ENCODE data around the gene TTYH1.

The TTYH1 gene

GRCh38 chr19:54432144-54432738 is 17.0 kb downstream of the TTYH1 start:
- H3K9me3 ChIP-seq (ENCODE audit: control insufficient read depth, insufficient read depth, low read depth, low read length) = no peaks in the 10 kb centered on the region

GRCh38 chr19:54433697-54434096 is 18.4 kb downstream of the TTYH1 start:
- Histone ChIP-seq H3K9ac (ENCODE audit: low read length) (no peak overlapping the region), H3K27ac (ENCODE audit: low read depth, low read length) (no peak overlapping the region), H3K4me1 (ENCODE audit: control insufficient read depth, insufficient read depth, low read length) (peaks cover 39% of the 10 kb centered on the region), H3K36me3 (ENCODE audit: control insufficient read depth, insufficient read depth, low read length) (no peaks in the 10 kb centered on the region), H3K27me3 (ENCODE audit: control insufficient read depth, insufficient read depth, low read length) (peaks cover 17% of the 10 kb centered on the region), H3K9me3 (ENCODE audit: control insufficient read depth, insufficient read depth, low read depth, low read length) (no peaks in the 10 kb centered on the region), H3K4me3 (ENCODE audit: low read depth, low read length) (no peak overlapping the region)

More at GRCh38 chr19:54432144-54432738, 17.0 kb downstream of the TTYH1 start:
- Histone ChIP-seq H3K4me3 (ENCODE audit: low read depth, low read length) (no peak overlapping the region), H3K27ac (ENCODE audit: low read depth, low read length) (no peak overlapping the region), H3K9ac (ENCODE audit: low read length) (no peak overlapping the region), H3K36me3 (ENCODE audit: control insufficient read depth, insufficient read depth, low read length) (no peaks in the 10 kb centered on the region), H3K27me3 (ENCODE audit: control insufficient read depth, insufficient read depth, low read length) (peaks cover 28% of the 10 kb centered on the region), H3K4me1 (ENCODE audit: control insufficient read depth, insufficient read depth, low read length) (peaks cover 39% of the 10 kb centered on the region)

DNA sequence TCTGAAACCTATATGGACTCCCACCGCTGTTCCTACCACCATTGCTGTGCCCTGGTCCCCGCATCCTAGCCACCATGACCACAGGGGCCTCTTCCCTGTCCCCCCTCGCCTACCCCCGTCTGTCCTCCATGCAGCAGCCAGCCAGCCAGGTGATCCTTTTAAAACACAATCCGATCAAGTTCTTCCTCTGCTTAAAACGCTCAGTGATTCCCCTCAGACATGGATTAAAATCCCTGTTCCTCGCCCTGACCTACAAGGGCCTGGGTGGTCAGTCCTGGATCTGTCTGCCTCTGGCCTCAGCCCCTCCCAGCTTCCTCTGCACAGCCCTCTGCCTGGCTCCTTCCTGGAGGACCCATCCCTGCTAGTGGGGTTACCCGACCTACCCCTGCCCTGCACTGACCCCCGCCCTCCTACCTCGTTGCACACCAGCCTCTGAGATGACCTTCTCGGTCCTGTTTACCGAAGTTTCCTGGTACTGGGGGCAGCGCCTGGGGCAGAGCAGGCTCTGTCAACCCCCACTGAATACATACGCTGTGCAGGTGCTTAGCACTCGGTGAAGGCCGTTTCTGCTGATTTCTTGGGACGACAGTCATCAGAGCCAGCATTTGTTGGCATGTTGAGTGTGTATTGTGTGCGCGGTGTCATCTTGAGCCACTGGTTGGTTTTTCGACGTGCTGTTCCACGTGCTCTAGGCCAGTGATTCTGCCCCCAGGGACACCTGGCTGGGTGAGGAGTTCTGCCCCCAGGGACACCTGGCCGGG is 19.0 kb downstream of the TTYH1 start:
- Histone ChIP-seq H3K27me3 (ENCODE audit: control insufficient read depth, insufficient read depth, low read length) (peaks cover 11% of the 10 kb centered on the region), H3K4me1 (ENCODE audit: control insufficient read depth, insufficient read depth, low read length) (peaks cover 42% of the 10 kb centered on the region), H3K9ac (ENCODE audit: low read length) (no peak overlapping the region), H3K9me3 (ENCODE audit: control insufficient read depth, insufficient read depth, low read depth, low read length) (no peaks in the 10 kb centered on the region), H3K27ac (ENCODE audit: low read depth, low read length) (no peak overlapping the region), H3K36me3 (ENCODE audit: control insufficient read depth, insufficient read depth, low read length) (no peaks in the 10 kb centered on the region), H3K4me3 (ENCODE audit: low read depth, low read length) (no peak overlapping the region)

DNA sequence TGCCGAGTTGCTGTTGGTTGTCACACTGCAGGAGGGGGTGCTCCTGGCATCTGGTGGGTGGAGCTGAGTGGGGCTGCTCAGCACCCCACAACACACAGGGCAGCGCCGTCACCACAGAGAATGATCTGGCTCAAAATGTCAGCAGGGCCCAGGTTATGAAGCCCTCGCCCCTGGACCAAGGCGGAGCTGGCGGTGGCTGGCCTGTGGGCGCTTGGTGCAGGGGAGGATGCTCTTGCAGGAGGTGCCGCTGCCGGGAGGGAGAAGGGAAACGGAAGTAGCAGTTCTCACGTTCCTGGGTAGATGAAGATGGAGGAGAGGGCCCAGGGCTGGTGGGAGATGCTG is 19.6 kb downstream of the TTYH1 start:
- Histone ChIP-seq H3K27me3 (ENCODE audit: control insufficient read depth, insufficient read depth, low read length) (peaks cover 6% of the 10 kb centered on the region), H3K27ac (ENCODE audit: low read depth, low read length) (no peak overlapping the region), H3K4me3 (ENCODE audit: low read depth, low read length) (no peak overlapping the region), H3K36me3 (ENCODE audit: control insufficient read depth, insufficient read depth, low read length) (no peaks in the 10 kb centered on the region), H3K9ac (ENCODE audit: low read length) (no peak overlapping the region), H3K9me3 (ENCODE audit: control insufficient read depth, insufficient read depth, low read depth, low read length) (no peaks in the 10 kb centered on the region), H3K4me1 (ENCODE audit: control insufficient read depth, insufficient read depth, low read length) (peaks cover 41% of the 10 kb centered on the region)

- Histone ChIP-seq H3K27me3 (ENCODE audit: control insufficient read depth, insufficient read depth, low read length) (no peaks in the 10 kb centered on the region), H3K9ac (ENCODE audit: low read length) (no peak overlapping the region), H3K27ac (ENCODE audit: low read depth, low read length) (no peak overlapping the region), H3K4me1 (ENCODE audit: control insufficient read depth, insufficient read depth, low read length) (peaks cover 36% of the 10 kb centered on the region), H3K36me3 (ENCODE audit: control insufficient read depth, insufficient read depth, low read length) (no peaks in the 10 kb centered on the region), H3K9me3 (ENCODE audit: control insufficient read depth, insufficient read depth, low read depth, low read length) (no peaks in the 10 kb centered on the region), H3K4me3 (ENCODE audit: low read depth, low read length) (no peak overlapping the region)
These were observed 20.3 kb downstream of the TTYH1 start for GRCh38 chr19:54435551-54436016.

DNA sequence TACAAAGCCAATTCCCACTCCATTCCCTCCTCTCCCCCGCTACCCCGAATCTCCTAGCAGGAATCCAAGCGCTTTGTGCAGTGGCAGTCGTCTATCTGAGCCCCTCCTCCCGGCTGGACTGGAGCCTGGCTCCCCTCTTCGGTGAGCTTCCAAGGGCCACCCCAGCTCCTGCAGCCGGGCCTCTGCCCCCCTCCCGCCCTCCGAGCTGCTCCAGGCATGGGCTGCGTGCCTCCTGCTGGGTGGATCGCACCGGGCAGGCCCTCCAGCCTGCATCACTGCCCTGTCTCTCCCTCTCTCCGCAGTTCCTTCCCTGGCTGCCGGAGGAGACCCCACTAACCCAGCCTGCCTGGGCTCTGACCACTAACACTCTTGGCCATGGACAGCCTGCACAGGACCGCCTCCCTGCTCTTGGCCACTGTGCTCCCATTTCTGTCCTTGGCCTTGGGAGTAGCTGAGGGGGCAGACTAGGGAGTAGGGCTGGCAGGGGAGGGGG is 20.8 kb downstream of the TTYH1 start:
- Histone ChIP-seq H3K9me3 (ENCODE audit: control insufficient read depth, insufficient read depth, low read depth, low read length) (no peaks in the 10 kb centered on the region), H3K27ac (ENCODE audit: low read depth, low read length) (no peak overlapping the region), H3K36me3 (ENCODE audit: control insufficient read depth, insufficient read depth, low read length) (no peaks in the 10 kb centered on the region; the same call in 1 of the 2 replicates), H3K4me3 (ENCODE audit: low read depth, low read length) (no peak overlapping the region), H3K27me3 (ENCODE audit: control insufficient read depth, insufficient read depth, low read length) (no peaks in the 10 kb centered on the region), H3K4me1 (ENCODE audit: control insufficient read depth, insufficient read depth, low read length) (peaks cover 35% of the 10 kb centered on the region), H3K9ac (ENCODE audit: low read length) (no peak overlapping the region)

- Histone ChIP-seq H3K27me3 (ENCODE audit: control insufficient read depth, insufficient read depth, low read length) (no peaks in the 10 kb centered on the region), H3K4me3 (ENCODE audit: low read depth, low read length) (no peak overlapping the region), H3K9ac (ENCODE audit: low read length) (no peak overlapping the region), H3K27ac (ENCODE audit: low read depth, low read length) (no peak overlapping the region), H3K9me3 (ENCODE audit: control insufficient read depth, insufficient read depth, low read depth, low read length) (no peaks in the 10 kb centered on the region), H3K36me3 (ENCODE audit: control insufficient read depth, insufficient read depth, low read length) (no peaks in the 10 kb centered on the region; the same call in 1 of the 2 replicates), H3K4me1 (ENCODE audit: control insufficient read depth, insufficient read depth, low read length) (peaks cover 30% of the 10 kb centered on the region)
These were observed 21.5 kb downstream of the TTYH1 start for GRCh38 chr19:54436628-54437252.

GRCh38 chr19:54439174-54439851 is 24.0 kb downstream of the TTYH1 start:
- Histone ChIP-seq H3K4me1 (ENCODE audit: control insufficient read depth, insufficient read depth, low read length) (peaks cover 27% of the 10 kb centered on the region), H3K4me3 (ENCODE audit: low read depth, low read length) (no peak overlapping the region), H3K9me3 (ENCODE audit: control insufficient read depth, insufficient read depth, low read depth, low read length) (no peaks in the 10 kb centered on the region), H3K9ac (ENCODE audit: low read length) (no peak overlapping the region), H3K27me3 (ENCODE audit: control insufficient read depth, insufficient read depth, low read length) (no peaks in the 10 kb centered on the region), H3K36me3 (ENCODE audit: control insufficient read depth, insufficient read depth, low read length) (peaks cover 2% of the 10 kb centered on the region; the same call in 1 of the 2 replicates), H3K27ac (ENCODE audit: low read depth, low read length) (no peak overlapping the region)

- Histone ChIP-seq H3K36me3 (ENCODE audit: control insufficient read depth, insufficient read depth, low read length) (peaks cover 12% of the 10 kb centered on the region), H3K27ac (ENCODE audit: low read depth, low read length) (no peak overlapping the region), H3K9me3 (ENCODE audit: control insufficient read depth, insufficient read depth, low read depth, low read length) (no peaks in the 10 kb centered on the region), H3K4me3 (ENCODE audit: low read depth, low read length) (no peak overlapping the region), H3K9ac (ENCODE audit: low read length) (no peak overlapping the region), H3K4me1 (ENCODE audit: control insufficient read depth, insufficient read depth, low read length) (peaks cover 17% of the 10 kb centered on the region), H3K27me3 (ENCODE audit: control insufficient read depth, insufficient read depth, low read length) (no peaks in the 10 kb centered on the region)
These were observed 25.4 kb downstream of the TTYH1 start for GRCh38 chr19:54440641-54441040.

DNA sequence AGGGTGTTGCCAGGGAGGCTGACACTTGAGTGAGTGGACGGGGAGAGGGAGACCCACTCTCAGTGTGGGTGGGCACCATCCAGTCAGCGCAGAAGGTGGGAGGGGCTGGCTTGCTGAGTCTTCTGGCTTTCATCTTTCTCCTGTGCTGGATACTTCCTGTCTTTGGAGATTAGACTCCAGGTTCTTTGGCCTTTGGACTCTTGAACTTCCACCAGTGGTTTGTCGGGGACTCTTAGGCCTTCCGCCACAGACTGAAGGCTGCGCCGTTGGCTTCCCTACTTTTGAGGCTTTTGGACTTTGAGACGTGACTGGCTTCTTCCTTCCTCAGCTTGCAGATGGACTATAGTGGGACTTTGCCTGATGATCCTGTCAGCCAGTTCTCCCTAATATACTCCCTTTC is 29.5 kb downstream of the TTYH1 start:
- no peaks in the 10 kb centered on the region for H3K9me3 ChIP-seq (ENCODE audit: control insufficient read depth, insufficient read depth, low read depth, low read length)
- no peak overlapping the region for H3K9ac ChIP-seq (ENCODE audit: low read length)
- H3K36me3 ChIP-seq (ENCODE audit: control insufficient read depth, insufficient read depth, low read length) = peaks cover 14% of the 10 kb centered on the region
- H3K27me3 ChIP-seq (ENCODE audit: control insufficient read depth, insufficient read depth, low read length) = no peaks in the 10 kb centered on the region
- no peak overlapping the region for H3K27ac ChIP-seq (ENCODE audit: low read depth, low read length)
- H3K4me1 ChIP-seq (ENCODE audit: control insufficient read depth, insufficient read depth, low read length) = 0 out of 2 replicates have a peak, but pooled peaks cover 4% of the 10 kb centered on the region
- no peak overlapping the region for H3K4me3 ChIP-seq (ENCODE audit: low read depth, low read length)

Data from HUES6 (cell line).